ENCODE measurements around the gene PALM3. TPM values are rescaled to one million over a fixed set of nuclear protein-coding genes. Genes with fewer than 3 reads are reported as not detected.

Gene PALM3
- total RNA-seq, 1 experiment from 2014 or later: 3.3 TPM

GRCh38 chr19:14103310-14103709 is 41.4 kb upstream of the PALM3 start:
- DNase-seq (ENCODE audit: low read depth, low spot score) (no peak), ATAC-seq (peak; percentile 61; the same call in 1 of the 2 replicates)
- peaks cover 8 to 13% of the 10 kb centered on the region in 2 experiments for H3K36me3 ChIP-seq (ENCODE audit: control insufficient read depth in 1 of 2, insufficient read depth in 2 of 2, low read length in 2 of 2)
- POLR2A ChIA-PET: no interaction called here
- H4K20me1 ChIP-seq (ENCODE audit: insufficient read depth): no peaks in the 10 kb centered on the region
- 0 out of 4 replicates have a peak, but pooled peaks cover 0 to 4% of the 10 kb centered on the region in 2 experiments for H3K4me1 ChIP-seq (ENCODE audit: control insufficient read depth in 1 of 2, insufficient read depth in 2 of 2, low read length in 2 of 2)
- H3K27me3 ChIP-seq (ENCODE audit: insufficient read depth, low read length): no peaks in the 10 kb centered on the region
- H3K79me2 ChIP-seq (ENCODE audit: insufficient read depth, low read length): no peaks in the 10 kb centered on the region
- no peak overlapping the region for H2AFZ ChIP-seq (ENCODE audit: low read depth, low read length, poor library complexity, severe bottlenecking)
- intact Hi-C loops (cut with micrococcal nuclease): no loop called here
- H3K4me2 ChIP-seq (ENCODE audit: low read length): no peak overlapping the region
- no peak overlapping the region for H3K27ac ChIP-seq (ENCODE audit: low read depth, low read length)
- H3K4me3 ChIP-seq (replicated peaks in 1 of 2; ENCODE audit: low read depth in 1 of 2, low read length in 2 of 2): no peak overlapping the region
- no TSS peak for BruUV-seq (replicated peaks)
- H3K9ac ChIP-seq (ENCODE audit: low read length): no peak overlapping the region
- CTCF ChIA-PET: no interaction called here
- H3K9me2 ChIP-seq (ENCODE audit: insufficient read depth): no peaks in the 10 kb centered on the region
- TF ChIP-seq, protein P1, sequence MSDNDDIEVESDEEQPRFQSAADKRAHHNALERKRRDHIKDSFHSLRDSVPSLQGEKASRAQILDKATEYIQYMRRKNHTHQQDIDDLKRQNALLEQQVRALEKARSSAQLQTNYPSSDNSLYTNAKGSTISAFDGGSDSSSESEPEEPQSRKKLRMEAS (IDR thresholded peaks at IDR 0.05): no peak
- TF ChIP-seq CBX3 (IDR thresholded peaks at IDR 0.05; ENCODE audit: low read depth) (no peak), ZBTB33 (IDR thresholded peaks at IDR 0.05; ENCODE audit: extremely low read depth, insufficient replicate concordance, low read length) (no peak), ELF1 (IDR thresholded peaks at IDR 0.05; ENCODE audit: borderline replicate concordance, low read depth) (no peak), POLR2AphosphoS5 (IDR thresholded peaks at IDR 0.05; ENCODE audit: low read depth, low read length) (no peak), POLR2A (IDR thresholded peaks at IDR 0.05; ENCODE audit: borderline replicate concordance, extremely low read depth, insufficient read depth, insufficient read length) (no peak), REST (IDR thresholded peaks at IDR 0.05; ENCODE audit: low read depth) (no peak), SP1 (IDR thresholded peaks at IDR 0.05; ENCODE audit: low read depth) (no peak), CEBPB (IDR thresholded peaks at IDR 0.05; ENCODE audit: low read depth) (no peak), ZNF274 (IDR thresholded peaks at IDR 0.05; ENCODE audit: low read depth, low read length) (no peak), SRF (IDR thresholded peaks at IDR 0.05; ENCODE audit: low read depth) (no peak), JUND (IDR thresholded peaks at IDR 0.05) (no peak), TCF7L2 (IDR thresholded peaks at IDR 0.05; ENCODE audit: borderline replicate concordance, extremely low read depth, insufficient read depth, insufficient read length) (no peak)
- TF ChIP-seq, protein P2, sequence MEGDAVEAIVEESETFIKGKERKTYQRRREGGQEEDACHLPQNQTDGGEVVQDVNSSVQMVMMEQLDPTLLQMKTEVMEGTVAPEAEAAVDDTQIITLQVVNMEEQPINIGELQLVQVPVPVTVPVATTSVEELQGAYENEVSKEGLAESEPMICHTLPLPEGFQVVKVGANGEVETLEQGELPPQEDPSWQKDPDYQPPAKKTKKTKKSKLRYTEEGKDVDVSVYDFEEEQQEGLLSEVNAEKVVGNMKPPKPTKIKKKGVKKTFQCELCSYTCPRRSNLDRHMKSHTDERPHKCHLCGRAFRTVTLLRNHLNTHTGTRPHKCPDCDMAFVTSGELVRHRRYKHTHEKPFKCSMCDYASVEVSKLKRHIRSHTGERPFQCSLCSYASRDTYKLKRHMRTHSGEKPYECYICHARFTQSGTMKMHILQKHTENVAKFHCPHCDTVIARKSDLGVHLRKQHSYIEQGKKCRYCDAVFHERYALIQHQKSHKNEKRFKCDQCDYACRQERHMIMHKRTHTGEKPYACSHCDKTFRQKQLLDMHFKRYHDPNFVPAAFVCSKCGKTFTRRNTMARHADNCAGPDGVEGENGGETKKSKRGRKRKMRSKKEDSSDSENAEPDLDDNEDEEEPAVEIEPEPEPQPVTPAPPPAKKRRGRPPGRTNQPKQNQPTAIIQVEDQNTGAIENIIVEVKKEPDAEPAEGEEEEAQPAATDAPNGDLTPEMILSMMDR (IDR thresholded peaks at IDR 0.05 in 2 of 3, conservative IDR thresholded peaks at IDR 0.05 in 1 of 3; ENCODE audit: borderline replicate concordance in 1 of 3, insufficient read depth in 1 of 3, low read depth in 2 of 3, low read length in 2 of 3): no peak
- RAD21 ChIA-PET (ENCODE audit: low non-redundant PET in 1 of 2, low total read pairs in 2 of 2, uncharacterized antibody in 2 of 2, unreplicated experiment in 2 of 2): no interaction called here
- H3K9me3 ChIP-seq (ENCODE audit: control insufficient read depth in 1 of 2, insufficient read depth in 1 of 2, low read depth in 1 of 2, low read length in 2 of 2): no peaks in the 10 kb centered on the region

Data from HCT116 (cell line).